SJCRH30 (cell line): ENCODE measurements around the gene AGXT. TPM values are rescaled to one million over a fixed set of nuclear protein-coding genes. Genes with fewer than 3 reads are reported as not detected.

Source experiments
- DNase-seq, 2 experiments: peaks; one replicate each; pipeline ENCODE4 v3.0.0-alpha.2; 2015 to 2020
- H3K27ac ChIP-seq: fragments of 250-450 bp; sonication (Bioruptor Pico); 2 replicates; pipeline ENCODE4 v1.5.1; 2020; ENCODE audit warnings: mild to moderate bottlenecking, moderate library complexity
- H3K27me3 ChIP-seq: fragments of 250-450 bp; sonication (Bioruptor Pico); 2 replicates; pipeline ENCODE4 v1.5.1; 2020; ENCODE audit warnings: mild to moderate bottlenecking, moderate library complexity
- H3K36me3 ChIP-seq: fragments of 250-450 bp; sonication (Bioruptor Pico); 2 replicates; pipeline ENCODE4 v1.5.1; 2020; ENCODE audit warnings: mild to moderate bottlenecking, moderate library complexity
- H3K4me1 ChIP-seq: fragments of 250-450 bp; sonication (Bioruptor Pico); 2 replicates; pipeline ENCODE4 v1.5.1; 2020; ENCODE audit warnings: mild to moderate bottlenecking, moderate library complexity
- H3K4me3 ChIP-seq: fragments of 250-450 bp; sonication (Bioruptor Pico); 2 replicates; pipeline ENCODE4 v1.5.1; 2020; ENCODE audit warnings: mild to moderate bottlenecking, moderate library complexity
- H3K9me3 ChIP-seq: fragments of 250-450 bp; sonication (Bioruptor Pico); replicated peaks from 2 replicates; pipeline ENCODE4 v1.5.1; 2020; ENCODE audit warnings: mild to moderate bottlenecking, moderate library complexity
- total RNA-seq: library from RNA; depleted of rRNA; stranded (reverse); fragments of >200 nt; shearing (Covaris generic); gene quantifications from 2 replicates; pipeline ENCODE4 v1.2.3, GENCODE V29; 2014

AGXT gene
- total RNA-seq, 1 experiment from 2014 or later = 1.3 TPM

- H3K4me3 ChIP-seq = no peak overlapping the region
- no peaks in the 10 kb centered on the region for H3K27me3 ChIP-seq
- no peaks in the 10 kb centered on the region for H3K9me3 ChIP-seq
- no peaks in the 10 kb centered on the region for H3K36me3 ChIP-seq
- DNase-seq = no peak
- peaks cover 53% of the 10 kb centered on the region for H3K4me1 ChIP-seq
- no peak overlapping the region for H3K27ac ChIP-seq
Observed at GRCh38 chr2:240871071-240871958, 2.7 kb downstream of the AGXT start.

GRCh38 chr2:240872317-240873097 is 3.9 kb downstream of the AGXT start:
- H3K4me1 ChIP-seq = peaks cover 52% of the 10 kb centered on the region
- H3K4me3 ChIP-seq = no peak overlapping the region
- H3K27me3 ChIP-seq = no peaks in the 10 kb centered on the region
- no peak overlapping the region; the same call in 1 of the 2 replicates for H3K27ac ChIP-seq
- H3K9me3 ChIP-seq = no peaks in the 10 kb centered on the region
- no peaks in the 10 kb centered on the region for H3K36me3 ChIP-seq
- no peak for DNase-seq

GRCh38 chr2:240873098-240873788 is 4.6 kb downstream of the AGXT start:
- Histone ChIP-seq H3K27me3 (no peaks in the 10 kb centered on the region), H3K9me3 (no peaks in the 10 kb centered on the region), H3K4me3 (no peak overlapping the region), H3K4me1 (peaks cover 45% of the 10 kb centered on the region), H3K36me3 (no peaks in the 10 kb centered on the region), H3K27ac (peak overlapping the region; percentile 84; the same call in 1 of the 2 replicates)
- DNase-seq = no peak

- Histone ChIP-seq H3K36me3 (no peaks in the 10 kb centered on the region), H3K27me3 (no peaks in the 10 kb centered on the region), H3K4me1 (peaks cover 37% of the 10 kb centered on the region), H3K9me3 (no peaks in the 10 kb centered on the region), H3K4me3 (no peak overlapping the region), H3K27ac (peak overlapping the region; percentile 84)
- peak; percentile 91 to 94 for DNase-seq
Observed at GRCh38 chr2:240873805-240874714, 5.4 kb downstream of the AGXT start.

- peaks cover 37% of the 10 kb centered on the region for H3K4me1 ChIP-seq
- no peaks in the 10 kb centered on the region for H3K27me3 ChIP-seq
- peak; percentile 59 to 61 for DNase-seq
- no peak overlapping the region for H3K4me3 ChIP-seq
- H3K36me3 ChIP-seq = no peaks in the 10 kb centered on the region
- peak overlapping the region; percentile 84 for H3K27ac ChIP-seq
- H3K9me3 ChIP-seq = no peaks in the 10 kb centered on the region
Observed at GRCh38 chr2:240874715-240875227, 6.1 kb downstream of the AGXT start.

- H3K4me1 ChIP-seq = peaks cover 37% of the 10 kb centered on the region
- no peaks in the 10 kb centered on the region for H3K36me3 ChIP-seq
- H3K27ac ChIP-seq = peak overlapping the region; percentile 84
- no peak for DNase-seq
- no peaks in the 10 kb centered on the region for H3K9me3 ChIP-seq
- no peaks in the 10 kb centered on the region for H3K27me3 ChIP-seq
- no peak overlapping the region for H3K4me3 ChIP-seq
Observed at GRCh38 chr2:240875228-240876034, 6.8 kb downstream of the AGXT start.

- Histone ChIP-seq H3K27me3 (no peaks in the 10 kb centered on the region), H3K4me3 (no peak overlapping the region)
- DNase-seq = no peak
Observed at GRCh38 chr2:240876035-240876474, 7.4 kb downstream of the AGXT start.

GRCh38 chr2:240876475-240877251 is 8.0 kb downstream of the AGXT start:
- no peaks in the 10 kb centered on the region for H3K27me3 ChIP-seq
- H3K27ac ChIP-seq = no peak overlapping the region
- H3K9me3 ChIP-seq = no peaks in the 10 kb centered on the region
- DNase-seq = no peak
- no peak overlapping the region for H3K4me3 ChIP-seq
- no peaks in the 10 kb centered on the region for H3K36me3 ChIP-seq
- H3K4me1 ChIP-seq = peaks cover 48% of the 10 kb centered on the region

More at GRCh38 chr2:240876035-240876474, 7.4 kb downstream of the AGXT start:
- H3K4me1 ChIP-seq = peaks cover 42% of the 10 kb centered on the region
- H3K36me3 ChIP-seq = no peaks in the 10 kb centered on the region
- H3K9me3 ChIP-seq = no peaks in the 10 kb centered on the region
- no peak overlapping the region; the same call in 1 of the 2 replicates for H3K27ac ChIP-seq

- Histone ChIP-seq H3K4me1 (peaks cover 56% of the 10 kb centered on the region), H3K27me3 (no peaks in the 10 kb centered on the region), H3K36me3 (no peaks in the 10 kb centered on the region), H3K9me3 (no peaks in the 10 kb centered on the region), H3K27ac (no peak overlapping the region), H3K4me3 (no peak overlapping the region)
- DNase-seq = no peak
Observed at GRCh38 chr2:240877460-240878340, 9.1 kb downstream of the AGXT start.

- Histone ChIP-seq H3K27ac (no peak overlapping the region), H3K9me3 (no peaks in the 10 kb centered on the region), H3K27me3 (no peaks in the 10 kb centered on the region), H3K36me3 (no peaks in the 10 kb centered on the region), H3K4me1 (peaks cover 56% of the 10 kb centered on the region), H3K4me3 (no peak overlapping the region)
- no peak for DNase-seq
Observed at GRCh38 chr2:240878341-240878936, 9.8 kb downstream of the AGXT start.

- Histone ChIP-seq H3K36me3 (no peaks in the 10 kb centered on the region), H3K27ac (no peak overlapping the region), H3K27me3 (no peaks in the 10 kb centered on the region), H3K4me1 (peaks cover 49% of the 10 kb centered on the region), H3K4me3 (no peak overlapping the region), H3K9me3 (no peaks in the 10 kb centered on the region)
- DNase-seq = peak in 1 of 2 experiments; percentile 0
Observed at GRCh38 chr2:240879105-240879504, 10.5 kb downstream of the AGXT start.
